NT2/D1 (cell line): Measurements from ENCODE around the gene FOXI1.

ENCODE experiments used
- YY1 ChIP-seq: IDR thresholded peaks from 2 replicates; pipeline ENCODE4 v1.6.1; 2011; ENCODE audit not compliant: insufficient read length, insufficient read depth
- ZNF274 ChIP-seq: IDR thresholded peaks from 2 replicates; pipeline ENCODE4 v1.6.1; 2011; ENCODE audit warnings: mild to moderate bottlenecking, low read depth, low read length

GRCh38 chr5:170112876-170113521, 7.3 kb downstream of the FOXI1 start:
- TF ChIP-seq YY1 (no peak), ZNF274 (no peak)
